Hematopoietic multipotent progenitor cell treated with erythropoietin and hydrocortisone succinate and interleukin-3 and kit ligand, for 17 days (in vitro differentiated cells): ENCODE results near the gene SCGB1A1.
A peak's percentile ranks its signal among the peaks of the same experiment; 100 is the strongest.
"Not testable (repeated sequence)": the region's sequence is repeated elsewhere in the genome, so short reads cannot be mapped to it uniquely, and the experiment has no call there.

Source experiments
- DNase-seq: peaks from one replicate; pipeline ENCODE4 v3.0.0-alpha.2; 2015; ENCODE audit warnings: low spot score

Gene SCGB1A1, protein sequence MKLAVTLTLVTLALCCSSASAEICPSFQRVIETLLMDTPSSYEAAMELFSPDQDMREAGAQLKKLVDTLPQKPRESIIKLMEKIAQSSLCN

DNA sequence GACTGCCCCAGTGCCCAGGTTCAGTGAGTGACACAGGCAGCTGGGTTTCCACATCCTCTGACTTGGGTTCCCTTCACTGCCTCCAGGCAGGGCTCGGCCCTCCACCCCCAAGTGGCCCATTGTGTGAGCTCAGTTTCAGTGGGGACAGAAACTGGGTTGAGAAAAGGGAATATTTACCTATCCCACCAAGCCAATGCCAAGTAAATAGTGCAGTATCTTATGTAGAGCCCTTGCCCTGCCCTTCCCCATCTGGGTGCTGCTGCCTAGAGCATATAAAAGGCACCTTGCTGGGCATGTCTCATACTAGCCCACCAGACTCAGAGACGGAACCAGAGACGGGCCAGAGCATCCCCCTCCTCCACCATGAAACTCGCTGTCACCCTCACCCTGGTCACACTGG, at the start of gene SCGB1A1:
Gene SCGB1A1 (plus strand): TSS at position 301 of the 400 bp plus-strand sequence. CDS start 63 bp downstream, at position 364.
- DNase-seq = no peak

DNA sequence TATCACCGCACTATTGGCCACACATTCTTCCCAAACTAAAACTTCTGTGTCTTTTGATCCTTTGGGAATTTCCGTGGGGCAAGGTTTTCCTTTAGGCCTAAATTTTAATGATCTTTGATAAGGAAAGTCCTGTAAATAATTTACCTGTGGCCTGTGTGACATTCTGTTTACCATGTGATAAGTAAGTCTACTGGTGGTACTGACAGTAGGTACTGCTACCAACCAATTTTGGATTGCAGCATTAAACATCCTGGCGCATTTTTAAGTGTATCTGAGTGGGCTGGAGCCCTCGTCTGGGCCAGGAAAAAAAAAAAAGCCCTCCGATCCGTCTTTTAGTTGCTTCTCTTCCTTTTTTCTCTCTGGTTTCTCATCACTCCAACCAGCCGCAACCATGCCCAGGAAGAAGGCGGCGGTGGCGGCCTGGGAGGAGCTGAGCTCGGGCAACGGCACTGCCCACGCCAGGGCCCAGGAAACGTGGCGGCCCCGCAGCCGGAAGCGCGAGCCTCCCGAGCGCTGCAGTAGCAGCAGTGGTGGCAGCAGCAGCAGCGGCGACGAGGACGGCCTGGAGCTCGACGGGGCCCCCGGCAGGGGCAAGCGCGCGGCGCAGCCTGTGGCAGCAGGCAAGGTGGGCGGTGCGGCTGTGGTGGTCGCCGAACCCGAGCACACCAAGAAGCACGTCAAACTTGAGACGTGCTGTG, 47.9 kb upstream of the SCGB1A1 start:
- no peak for DNase-seq

DNA sequence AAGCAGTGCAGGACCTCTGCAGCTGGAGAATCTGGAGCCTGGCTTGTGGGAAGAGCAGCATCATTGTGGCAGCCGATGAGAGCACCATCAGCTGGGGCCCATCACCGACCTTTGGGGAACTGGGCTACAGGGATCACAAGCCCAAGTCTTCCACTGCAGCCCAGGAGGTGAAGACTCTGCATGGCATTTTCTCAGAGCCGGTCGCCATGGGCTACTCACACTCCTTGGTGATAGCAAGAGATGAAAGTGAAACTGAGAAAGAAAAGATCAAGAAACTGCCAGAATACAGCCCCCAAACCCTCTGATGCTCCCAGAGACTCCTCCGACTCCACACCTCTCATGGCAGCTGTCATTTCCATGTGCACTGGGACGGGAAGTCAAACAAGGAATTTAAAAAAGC, 46.0 kb upstream of the SCGB1A1 start:
- DNase-seq = no peak

DNA sequence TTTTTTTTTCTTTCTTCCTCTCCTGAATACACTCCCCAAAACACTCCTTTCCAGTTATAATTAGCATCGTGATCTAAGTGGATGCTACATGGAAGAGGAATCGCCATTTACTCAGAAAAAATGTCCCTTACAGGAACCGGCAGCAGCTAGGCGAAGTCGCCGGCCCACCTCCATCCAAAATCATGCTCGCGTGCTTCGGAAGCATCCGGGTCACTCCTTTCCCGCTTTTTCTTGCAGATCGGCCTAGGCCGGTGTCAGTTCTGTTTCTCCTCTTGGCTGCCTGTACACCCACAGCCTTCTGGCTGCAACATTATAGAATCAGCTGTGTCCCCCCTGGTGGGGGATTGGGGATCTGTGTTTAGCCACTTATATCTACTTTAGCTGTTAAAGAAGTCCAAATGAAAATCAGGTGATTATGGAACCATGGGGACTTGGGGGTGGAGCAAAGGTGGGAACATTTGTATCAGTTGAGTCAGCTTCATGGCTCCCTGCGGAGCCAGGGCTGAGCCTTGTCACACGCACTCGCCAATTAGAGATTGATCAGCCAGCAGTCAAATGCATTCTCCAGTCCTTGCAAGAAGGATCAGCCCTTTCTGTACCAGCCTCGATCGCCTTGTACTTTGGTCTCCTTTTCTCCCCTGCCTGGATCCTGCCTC, 45.2 kb upstream of the SCGB1A1 start:
- no peak for DNase-seq

DNA sequence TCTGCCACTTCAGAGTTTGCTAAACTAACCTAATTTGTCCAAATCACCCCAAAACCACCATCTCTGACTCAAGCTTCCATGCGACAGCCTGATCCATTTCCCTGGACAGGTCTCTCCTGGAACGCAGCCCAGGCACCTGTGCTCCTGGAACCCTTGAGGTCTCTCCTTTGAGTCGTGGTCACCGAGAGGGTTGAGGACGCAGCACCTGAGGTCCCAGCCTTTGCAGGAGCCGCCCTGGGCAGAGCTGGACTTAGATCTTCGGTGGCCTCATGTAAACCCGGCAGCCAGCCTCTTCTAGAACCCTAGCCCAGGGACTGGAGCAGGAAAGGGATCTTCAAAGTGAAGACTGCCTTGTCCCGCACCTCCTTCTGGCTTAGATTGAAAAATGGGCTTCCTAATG, 44.0 kb upstream of the SCGB1A1 start:
- no peak for DNase-seq

DNA sequence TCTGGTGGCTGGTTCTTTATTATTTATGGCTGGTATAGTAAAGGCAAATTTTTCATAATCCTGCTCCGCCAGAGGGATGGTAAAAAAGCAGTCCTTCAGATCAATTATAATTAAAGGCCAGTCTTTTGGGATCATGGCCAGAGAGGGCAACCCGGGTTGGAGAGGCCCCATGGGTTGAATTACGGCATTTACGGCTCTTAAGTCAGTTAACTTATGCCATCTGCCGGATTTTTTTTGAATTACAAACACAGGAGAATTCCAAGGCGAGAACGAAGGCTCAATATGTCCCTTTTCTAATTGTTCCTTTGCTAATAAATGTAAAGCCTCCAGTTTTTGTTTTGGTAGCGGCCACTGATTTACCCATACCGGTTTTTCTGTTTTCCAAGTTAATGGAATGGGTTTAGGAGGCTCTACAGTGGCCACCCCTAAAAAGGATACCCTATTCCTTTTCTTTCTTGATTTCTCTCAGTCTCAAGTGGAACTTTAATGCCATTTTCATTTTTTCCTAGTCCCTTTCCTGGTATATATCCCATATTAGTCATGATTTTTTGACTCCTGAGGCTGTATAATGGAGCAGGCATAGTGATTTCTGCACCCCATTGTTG, 40.3 kb upstream of the SCGB1A1 start:
- DNase-seq = peak; percentile 51

DNA sequence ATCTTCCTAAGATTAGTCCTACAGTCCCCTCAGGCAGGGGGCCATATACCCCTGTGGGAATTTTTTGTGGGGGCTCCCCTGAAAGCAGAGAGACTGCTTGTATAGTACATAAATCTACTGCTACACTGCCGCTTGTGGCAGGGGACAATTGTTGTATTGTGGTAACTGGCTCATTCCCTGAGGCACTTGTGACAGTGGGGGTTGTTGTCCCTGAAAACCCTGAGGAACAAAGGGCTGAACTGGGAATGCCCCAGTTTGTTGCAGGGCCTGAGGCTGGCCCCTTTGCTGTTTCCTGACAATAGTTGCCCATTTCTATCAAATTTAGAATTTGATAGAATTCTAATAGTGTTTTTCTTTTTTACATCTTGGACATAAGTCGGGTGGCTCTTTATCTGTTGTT, 39.2 kb upstream of the SCGB1A1 start:
- not testable (repeated sequence) for DNase-seq

DNA sequence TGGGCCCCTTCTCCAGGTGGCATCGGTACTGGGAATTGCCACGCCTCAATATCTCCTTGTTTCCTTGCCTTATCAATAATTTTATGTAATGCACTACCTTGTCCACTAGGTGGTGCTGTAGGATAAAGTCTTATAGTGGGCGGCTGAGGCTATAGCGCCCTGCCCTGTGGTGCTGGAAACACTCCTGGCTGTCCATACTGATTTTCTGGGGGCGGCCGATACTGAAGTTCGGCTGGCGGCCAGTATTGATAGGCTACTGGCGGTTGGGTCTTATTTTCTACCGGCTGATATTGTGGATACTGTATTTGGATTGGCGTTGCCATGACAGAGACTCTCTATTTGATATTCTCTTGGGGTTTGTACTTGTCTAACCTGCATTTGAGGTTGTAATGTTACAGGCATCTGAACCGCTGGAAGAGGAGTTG, 38.0 kb upstream of the SCGB1A1 start:
- peak; percentile 89 for DNase-seq

DNA sequence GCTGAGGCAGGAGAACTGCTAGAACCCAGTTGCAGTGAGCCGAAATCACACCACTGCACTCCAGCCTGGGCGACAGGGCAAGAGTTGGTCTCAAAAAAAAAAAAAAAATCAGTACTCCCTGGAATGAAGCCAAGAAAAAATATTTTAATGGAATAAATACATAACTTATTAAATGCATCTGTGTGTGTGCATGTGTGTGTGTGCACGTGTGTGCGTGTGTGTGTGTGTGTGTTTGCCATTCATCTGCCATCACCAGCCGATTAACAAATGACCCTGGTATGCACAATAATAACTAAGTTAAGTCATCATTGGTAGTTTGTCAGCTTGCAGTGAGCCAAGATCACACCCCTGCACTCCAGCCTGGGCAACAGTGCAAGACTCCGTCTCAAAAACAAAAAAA, 35.0 kb upstream of the SCGB1A1 start:
- no peak for DNase-seq

DNA sequence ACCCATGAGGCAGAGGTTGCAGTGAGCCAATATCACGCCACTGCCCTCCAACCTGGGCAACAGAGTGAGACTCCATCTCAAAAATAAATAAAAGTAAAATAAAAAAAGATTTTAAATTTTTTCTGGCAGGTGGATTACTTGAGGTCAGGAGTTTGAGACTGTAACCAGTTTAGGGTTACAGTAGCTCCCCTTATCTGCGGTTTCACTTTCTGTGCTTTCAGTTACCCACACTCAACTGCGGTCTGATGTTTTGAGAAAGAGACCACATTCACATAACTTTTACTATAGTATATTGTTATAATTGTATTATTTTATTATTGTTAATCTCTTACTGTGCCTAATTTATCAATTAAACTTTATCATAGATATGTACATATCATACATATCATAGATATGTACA, 32.8 kb upstream of the SCGB1A1 start:
- not testable (repeated sequence) for DNase-seq

DNA sequence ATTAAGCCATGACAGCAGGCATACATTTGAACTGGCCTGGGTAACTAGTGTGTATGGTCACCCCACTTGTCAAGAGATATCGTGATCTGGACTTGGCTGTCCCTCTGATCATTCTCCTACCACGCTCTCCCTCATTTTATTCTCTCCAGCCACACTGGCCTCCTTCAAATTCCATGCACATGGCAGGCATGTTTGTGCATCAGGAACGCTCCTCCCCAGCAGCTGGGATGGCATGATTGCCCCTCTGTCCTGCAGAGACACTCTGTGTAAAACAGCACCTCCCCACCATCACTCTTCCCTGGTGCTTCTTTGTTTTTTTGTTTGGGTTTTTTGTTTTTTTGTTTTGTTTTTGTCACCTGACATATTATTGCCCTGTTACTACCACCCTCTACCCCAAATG, 31.5 kb upstream of the SCGB1A1 start:
- no peak for DNase-seq

DNA sequence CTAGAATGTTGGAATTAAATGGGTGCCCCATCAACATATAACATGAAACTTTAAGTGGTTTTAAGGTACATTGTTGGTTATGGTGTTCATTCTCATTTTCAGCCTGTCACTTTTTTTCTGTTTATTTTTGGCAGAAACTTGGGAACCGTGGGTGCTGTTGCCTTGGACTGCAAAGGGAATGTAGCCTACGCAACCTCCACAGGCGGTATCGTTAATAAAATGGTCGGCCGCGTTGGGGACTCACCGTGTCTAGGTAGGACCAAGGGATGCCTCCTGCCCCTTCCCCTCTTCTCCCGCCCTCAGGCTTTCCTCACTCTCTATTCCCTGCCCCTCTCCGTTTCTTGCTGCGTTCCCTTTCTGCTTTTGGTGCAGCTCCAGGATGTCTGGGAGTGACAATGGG, 29.8 kb upstream of the SCGB1A1 start:
- DNase-seq = no peak

DNA sequence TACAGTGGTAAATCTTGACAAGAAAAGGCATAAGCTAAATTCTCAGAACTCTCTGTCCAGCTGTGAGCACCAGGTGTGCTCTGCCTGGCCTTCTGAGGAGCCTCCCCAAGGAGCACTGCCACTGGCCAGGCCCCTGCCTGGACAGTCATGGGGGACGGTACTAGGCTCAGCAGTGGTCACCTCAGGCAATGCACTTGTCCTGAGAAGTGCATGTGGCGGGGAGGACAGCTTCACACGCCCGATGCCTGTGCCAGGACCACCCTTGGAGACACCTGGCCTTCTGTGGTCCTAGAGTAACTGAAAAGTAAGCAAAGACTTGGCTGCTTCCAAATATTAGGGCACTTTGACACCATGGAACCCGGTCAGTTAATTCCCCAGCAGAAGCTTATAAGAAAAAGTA, 28.6 kb upstream of the SCGB1A1 start:
- no peak for DNase-seq

DNA sequence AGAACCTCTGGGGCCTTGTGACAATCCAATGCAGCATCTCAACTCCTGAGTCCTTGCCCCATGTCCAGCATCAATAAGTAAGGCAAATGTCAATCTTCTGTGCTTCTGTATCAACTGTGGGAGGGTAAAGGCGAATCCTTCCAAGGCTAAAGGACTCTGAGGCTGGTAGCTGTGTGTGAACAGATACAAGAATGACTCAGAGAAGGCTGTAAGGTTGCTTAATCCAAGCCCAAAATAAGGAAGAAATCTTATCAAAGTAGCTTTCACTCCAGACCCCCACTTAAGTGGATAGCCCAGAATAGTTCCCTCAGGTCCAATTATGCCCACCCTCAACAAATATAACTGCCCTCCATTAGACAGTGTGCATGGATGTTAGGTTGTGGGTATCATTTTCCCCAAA, 28.1 kb upstream of the SCGB1A1 start:
- DNase-seq = no peak

DNA sequence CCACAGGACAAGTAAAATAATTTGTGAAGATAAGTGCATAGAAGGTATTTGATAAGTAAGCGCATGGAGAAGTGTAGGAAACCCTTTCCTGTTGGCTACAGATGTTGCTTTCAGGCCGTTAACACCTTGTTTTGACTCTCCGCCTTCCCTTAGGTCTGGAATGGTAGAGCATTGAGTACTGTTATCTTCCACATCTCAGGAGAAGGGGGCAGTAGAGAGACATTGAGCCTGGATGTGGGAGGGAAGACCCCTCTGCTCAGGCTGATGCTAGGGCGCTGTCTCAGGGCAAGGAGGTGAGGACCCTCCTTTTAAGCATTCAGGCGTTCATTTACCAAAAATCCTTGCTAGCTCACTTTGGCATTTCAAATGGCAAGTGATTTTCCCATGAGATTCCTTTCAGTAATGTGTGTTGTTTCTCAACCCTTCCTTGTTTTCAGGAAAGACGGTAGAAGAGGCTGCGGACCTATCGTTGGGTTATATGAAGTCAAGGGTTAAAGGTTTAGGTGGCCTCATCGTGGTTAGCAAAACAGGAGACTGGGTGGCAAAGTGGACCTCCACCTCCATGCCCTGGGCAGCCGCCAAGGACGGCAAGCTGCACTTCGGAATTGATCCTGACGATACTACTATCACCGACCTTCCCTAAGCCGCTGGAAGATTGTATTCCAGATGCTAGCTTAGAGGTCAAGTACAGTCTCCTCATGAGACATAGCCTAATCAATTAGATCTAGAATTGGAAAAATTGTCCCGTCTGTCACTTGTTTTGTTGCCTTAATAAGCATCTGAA, 27.0 kb upstream of the SCGB1A1 start:
- no peak for DNase-seq

DNA sequence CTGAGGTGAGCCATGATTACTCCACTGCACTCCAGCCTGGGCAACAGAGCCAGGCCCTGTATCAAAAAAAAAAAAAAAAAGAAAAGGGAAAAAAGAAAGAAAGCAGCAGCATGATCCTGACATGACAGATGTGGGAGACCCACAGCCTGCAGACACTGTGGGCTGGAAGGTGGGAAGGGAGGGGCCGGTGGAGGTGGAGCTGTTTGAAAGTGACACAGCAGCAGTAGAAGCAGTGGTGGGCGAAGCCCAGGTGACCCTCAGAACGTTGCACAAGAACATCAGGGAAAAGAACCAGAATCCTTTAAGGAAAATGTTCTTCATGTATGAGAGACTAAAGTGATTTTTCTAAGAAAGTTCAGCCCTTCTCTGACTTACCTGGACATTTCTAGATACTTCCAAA, 26.3 kb upstream of the SCGB1A1 start:
- no peak for DNase-seq

DNA sequence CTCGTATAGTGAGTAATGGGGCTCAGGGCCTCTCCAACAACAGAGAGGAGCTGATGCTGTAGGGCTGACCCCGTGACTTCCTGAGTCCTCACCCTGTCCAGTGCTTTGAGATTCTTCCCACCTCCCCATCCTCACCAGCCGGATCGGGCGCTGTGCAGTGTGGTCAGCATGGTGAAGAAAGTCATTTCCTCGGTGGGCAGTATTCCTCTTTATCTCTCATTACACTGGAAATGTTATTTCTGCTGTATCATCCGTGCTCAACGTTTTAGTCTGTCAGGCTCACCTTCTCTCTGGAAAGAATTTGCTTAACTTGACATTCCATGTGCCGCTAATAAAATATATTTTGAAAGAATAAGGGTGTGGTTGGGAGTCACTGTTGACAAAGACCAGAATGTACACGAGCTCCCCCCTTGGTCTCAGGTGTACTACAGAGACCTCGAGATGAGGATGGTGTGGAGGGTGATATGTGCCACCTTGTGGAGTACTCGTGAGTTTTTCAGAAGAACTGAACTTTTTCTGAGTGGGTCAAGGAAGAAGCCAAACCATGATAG, 25.7 kb upstream of the SCGB1A1 start:
- peak; percentile 50 for DNase-seq

DNA sequence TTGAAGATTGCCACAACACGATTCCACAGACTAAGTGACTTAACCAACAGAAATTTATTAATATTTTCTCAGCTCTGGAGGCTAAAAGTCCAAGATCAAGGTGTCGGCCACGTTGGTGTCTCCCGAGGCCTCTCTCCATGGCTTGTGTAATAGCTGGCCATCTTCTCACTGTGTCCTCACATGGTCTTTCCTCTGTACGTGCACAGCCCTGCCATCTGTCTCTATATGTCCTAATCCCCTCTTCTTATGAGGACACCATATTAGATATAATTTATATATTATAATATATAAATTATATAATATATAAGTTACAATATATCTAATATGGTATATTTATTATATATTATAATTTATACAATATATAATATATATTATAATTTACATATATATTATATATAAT, 25.1 kb upstream of the SCGB1A1 start:
- DNase-seq = no peak

DNA sequence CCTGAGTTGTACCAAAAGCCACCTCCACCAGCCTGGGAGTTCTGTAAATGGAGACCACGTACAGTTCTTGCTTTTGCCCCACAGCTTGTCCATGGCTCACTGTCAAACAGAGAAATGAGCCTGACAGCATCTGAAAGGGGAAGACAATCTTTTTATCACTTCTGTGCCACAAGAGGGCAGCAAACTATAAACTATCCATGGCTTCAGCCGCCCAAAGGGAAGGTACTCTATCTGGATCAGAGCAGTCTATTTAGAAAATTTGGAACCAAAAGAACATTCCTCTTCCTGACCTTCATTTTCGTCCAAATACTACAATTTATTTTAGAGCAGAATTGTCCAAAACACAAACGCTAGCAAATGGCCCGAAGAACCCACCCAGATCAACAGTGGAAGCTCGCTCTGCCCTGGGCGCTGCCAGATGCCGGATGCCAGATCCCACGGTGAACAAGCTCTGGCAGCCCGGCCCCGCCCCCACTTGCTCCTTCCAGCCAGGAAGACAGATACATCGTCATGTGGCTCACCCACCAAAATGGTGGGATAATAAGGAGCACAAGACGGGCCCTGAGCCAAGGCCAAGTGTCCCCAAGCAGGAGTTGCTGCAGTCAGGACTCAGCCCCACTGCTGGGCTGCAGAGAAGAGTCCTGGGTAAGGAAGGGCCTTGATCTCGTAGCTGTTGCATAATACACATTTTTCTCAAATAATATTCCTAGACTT, 23.9 kb upstream of the SCGB1A1 start:
- peak; percentile 79 for DNase-seq

DNA sequence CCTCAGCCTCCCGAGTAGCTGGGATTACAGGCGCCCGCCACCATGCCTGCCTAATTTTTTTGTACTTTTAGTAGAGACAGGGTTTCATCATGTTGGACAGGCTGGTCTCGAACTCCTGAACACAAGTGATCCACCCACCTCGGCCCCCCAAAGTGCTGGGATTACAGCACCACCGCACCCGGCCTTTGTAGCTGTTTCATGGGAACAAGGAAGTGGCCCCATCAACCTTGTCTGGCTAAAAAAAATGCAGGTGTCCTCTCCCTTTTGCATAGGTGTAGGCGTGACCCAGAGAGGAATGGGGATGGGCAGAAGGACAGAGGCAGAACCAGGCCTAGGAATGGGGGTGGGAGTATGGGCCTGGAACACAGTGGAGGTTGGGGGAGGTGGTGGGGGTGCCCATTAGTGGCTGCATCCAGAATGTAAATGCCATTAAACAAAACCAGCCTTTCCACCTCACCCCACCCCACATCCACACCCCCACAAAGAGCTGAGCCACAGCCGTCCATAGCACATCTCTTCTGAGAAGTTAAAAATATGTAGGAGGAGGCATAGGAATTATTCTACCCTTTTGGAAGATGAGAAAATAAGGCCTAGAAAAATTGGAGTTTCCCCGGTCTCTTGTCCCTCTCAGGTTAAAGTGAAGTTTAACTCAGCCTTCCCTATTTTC, 22.8 kb upstream of the SCGB1A1 start:
- no peak for DNase-seq
